Lung microvascular endothelial cell (primary cell): ENCODE measurements around the gene SIDT2. TPM values are rescaled to one million over a fixed set of nuclear protein-coding genes. Genes with fewer than 3 reads are reported as not detected.
A peak's percentile ranks its signal among the peaks of the same experiment; 100 is the strongest.
"Not testable (repeated sequence)": the region's sequence is repeated elsewhere in the genome, so short reads cannot be mapped to it uniquely, and the experiment has no call there.

Experiments
- DNase-seq, 2 donors: peaks; one replicate each; pipeline versions ENCODE4 v3.0.0 to v3.0.0-alpha.2; 2010; ENCODE audit warnings: low read depth in 2 of 2
- total RNA-seq: library from RNA; depleted of rRNA; stranded (reverse); fragments of >200 nt; gene quantifications from 2 replicates; pipeline ENCODE4 v1.2.1, GENCODE V29; 2014

SIDT2 gene
- total RNA-seq, 1 donor from 2014 or later = 8.9 TPM

DNA sequence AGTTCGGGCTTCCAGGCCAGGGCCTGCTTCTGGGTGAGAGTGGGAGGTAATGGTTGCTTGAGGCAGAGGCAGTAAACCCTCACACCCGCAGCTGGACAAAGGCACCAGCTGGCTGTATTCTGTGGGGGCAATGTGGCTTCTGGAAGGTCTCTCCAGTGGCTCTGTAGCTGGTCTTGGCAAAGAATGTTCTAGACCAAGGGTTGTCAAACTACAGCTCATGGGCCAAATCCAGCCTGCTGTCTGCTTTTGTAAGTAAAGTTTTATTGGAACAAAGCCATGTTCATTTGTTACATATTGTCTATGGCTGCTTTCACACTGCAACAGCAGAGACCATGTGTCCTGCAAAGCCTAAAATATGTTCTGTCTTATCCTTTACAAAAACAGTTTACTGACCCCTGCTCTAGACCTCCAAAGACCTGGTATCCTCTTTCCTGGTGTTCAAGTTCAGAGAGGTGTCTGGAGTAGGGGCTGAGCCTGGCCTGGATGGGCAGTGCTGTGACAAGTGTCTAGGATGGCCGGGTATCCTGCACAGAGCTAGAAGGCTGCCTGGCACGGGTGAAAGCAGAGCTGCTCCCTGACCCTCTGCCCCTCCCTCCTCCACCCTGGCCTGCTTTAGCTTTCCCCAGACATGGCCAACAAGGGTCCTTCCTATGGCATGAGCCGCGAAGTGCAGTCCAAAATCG is 24.0 kb downstream of the SIDT2 start:
- no peak for DNase-seq

DNA sequence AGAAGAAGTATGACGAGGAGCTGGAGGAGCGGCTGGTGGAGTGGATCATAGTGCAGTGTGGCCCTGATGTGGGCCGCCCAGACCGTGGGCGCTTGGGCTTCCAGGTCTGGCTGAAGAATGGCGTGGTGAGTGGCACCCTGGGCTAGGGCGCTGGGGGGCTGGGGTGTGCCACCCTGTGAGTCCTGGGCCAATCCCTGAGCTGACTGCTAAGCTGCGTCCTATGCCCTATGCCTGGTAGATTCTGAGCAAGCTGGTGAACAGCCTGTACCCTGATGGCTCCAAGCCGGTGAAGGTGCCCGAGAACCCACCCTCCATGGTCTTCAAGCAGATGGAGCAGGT is 24.5 kb downstream of the SIDT2 start:
- DNase-seq = no peak

DNA sequence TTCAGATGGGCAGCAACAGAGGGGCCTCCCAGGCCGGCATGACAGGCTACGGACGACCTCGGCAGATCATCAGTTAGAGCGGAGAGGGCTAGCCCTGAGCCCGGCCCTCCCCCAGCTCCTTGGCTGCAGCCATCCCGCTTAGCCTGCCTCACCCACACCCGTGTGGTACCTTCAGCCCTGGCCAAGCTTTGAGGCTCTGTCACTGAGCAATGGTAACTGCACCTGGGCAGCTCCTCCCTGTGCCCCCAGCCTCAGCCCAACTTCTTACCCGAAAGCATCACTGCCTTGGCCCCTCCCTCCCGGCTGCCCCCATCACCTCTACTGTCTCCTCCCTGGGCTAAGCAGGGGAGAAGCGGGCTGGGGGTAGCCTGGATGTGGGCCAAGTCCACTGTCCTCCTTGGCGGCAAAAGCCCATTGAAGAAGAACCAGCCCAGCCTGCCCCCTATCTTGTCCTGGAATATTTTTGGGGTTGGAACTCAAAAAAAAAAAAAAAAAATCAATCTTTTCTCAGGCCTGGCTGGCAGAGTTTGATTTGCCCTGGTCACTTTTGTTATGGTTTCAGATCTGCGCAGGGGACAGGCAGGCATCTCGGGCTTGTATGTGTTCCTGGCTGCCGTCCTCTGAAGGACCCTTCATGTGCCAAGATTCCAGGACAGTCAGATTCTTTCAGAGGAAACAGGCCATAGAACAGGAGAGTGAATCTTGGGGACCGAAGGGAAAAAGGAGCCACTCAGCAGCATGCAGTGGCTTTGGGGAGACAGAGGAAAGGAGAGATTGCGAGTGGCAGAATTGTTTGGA is 25.9 kb downstream of the SIDT2 start:
- DNase-seq = no peak

DNA sequence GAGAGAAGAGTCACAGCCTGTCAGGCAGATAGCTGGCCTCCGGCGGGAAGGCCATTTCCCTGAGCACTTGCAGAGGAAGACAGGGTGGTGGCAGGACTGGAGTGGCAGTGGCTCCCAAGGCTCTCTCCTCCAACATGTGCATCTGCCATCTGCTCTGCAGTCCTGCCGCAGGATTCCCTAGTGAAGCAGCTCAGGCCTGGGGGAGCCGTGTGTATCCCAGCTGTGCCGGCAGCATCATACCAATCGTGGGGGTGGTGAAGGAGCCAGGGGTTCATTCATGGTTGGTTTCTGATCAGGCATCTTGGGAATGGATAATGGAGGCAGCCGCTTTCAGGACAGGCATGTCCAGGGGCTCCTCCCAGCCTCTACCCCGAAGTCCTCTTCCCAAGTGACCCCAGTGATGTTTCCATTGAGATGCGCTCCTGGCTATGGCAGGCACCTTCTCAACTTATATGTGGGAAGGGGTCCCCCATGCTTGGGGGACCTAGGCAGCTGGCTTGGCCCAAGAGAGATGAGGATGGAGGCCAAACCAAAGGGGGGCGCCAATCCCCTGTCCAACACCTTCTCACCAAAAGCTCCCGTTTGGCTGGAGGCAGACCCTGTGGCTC is 26.8 kb downstream of the SIDT2 start:
- DNase-seq = no peak

DNA sequence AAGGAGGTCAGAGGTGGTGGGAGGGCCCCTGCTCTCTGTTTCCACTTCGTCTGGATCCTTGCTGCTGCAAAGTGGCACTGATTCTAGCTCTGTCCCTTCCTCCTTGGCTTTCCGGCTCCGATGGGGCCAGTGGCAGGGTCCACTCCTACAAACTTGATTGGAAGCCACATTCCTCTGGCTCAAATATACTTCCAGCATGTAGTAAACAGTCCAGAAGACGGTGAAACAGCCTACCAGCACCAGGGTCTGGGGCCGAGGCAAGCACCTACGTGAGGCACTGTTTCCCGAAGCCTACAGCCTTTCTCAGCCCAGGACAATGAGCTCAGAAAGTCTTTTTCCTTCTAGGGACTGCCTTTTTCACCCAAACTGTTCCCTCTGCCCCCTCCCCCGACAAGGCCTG is 27.6 kb downstream of the SIDT2 start:
- not testable (repeated sequence) for DNase-seq

DNA sequence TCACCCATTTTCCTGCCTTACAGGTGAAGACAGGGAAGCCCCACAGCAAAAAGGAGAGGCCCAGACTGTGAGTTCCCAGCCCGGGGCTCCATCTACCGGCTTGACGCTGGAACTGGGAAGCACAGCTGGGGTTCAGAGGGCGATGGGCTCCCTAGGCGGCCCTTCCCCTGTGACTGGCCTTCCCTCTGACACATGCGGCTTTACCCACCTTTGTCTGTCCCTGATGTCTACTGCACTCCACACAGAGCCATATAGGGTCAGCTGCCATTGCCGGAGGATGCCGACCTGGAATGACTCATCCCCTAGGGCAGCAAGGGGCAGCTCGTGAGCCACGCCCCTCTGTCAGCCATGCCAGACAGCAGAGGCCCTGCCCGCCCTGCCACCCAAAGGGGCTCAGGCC is 28.3 kb downstream of the SIDT2 start:
- DNase-seq = not testable (repeated sequence)

DNA sequence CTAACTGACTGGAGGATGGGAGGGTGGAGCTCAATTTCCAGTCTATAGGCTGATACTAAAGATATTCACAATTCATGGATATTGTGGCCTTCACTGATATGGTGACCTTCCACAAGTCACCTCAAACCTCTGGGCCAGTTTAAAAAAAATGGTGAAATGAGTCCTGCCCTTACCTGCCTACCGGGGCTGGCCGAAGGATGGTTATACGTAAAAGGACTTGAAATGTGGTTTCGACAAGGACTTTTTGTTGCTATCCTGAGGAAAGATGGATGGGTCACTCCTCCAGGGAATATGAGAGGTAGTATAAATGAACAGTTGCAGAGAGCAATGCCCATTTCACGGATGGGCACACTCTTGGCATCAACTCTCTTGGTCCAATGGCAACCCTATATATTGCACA is 28.9 kb downstream of the SIDT2 start:
- DNase-seq = not testable (repeated sequence)

DNA sequence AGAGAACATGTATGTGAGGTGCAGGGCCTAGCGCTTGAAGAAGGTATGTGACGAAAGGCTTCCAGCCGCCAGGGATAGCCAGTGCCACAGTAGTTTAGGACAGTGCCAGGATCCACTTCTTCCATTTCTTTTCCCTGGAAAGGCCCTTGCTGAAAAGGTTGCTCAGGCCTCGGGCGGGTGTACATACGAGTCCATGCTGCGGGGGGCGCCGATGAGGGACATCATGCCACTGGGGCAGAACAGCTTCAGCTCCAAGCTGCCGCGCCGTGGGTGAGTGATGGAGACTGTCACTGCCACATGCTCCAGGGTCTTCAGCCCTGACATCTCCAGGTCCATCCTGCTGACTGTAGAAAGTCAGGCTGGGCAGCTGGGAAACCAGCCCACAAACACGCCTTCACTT is 30.2 kb downstream of the SIDT2 start:
- DNase-seq = not testable (repeated sequence)

DNA sequence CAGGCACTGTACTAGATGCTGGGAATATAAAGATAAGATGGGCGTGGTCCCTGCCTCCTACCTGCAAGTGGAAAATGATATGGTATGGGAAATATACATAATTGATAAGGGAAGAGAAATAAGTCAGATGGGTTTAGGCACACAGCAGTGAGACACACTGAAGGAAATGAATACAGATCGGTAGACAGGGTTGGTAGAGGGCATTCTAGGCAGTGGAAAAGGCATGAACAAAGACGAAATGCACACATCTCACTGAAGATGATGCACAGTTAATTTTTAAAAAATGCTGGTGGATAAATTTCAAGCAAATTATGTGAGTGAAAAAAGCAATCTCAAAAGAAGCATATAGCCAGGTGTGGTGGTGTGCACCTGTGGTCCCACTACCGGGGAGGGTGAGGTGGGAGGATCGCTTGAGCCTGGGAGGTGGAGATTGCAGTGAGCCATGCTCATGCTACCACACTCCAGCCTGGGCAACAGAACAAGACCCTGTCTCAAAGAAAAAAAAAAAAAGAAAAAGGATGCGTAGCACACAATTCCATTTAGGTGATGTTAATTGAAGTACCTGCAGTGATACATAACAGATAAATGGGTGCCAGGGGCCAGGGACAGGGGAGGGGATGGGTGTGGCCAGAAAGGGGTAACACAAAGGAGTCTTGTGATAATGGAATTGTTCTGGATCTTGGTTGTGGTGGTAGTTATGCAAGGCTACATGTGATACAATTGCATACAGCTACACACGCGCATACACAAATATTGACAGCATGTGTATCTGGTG is 31.0 kb downstream of the SIDT2 start:
- not testable (repeated sequence) for DNase-seq

DNA sequence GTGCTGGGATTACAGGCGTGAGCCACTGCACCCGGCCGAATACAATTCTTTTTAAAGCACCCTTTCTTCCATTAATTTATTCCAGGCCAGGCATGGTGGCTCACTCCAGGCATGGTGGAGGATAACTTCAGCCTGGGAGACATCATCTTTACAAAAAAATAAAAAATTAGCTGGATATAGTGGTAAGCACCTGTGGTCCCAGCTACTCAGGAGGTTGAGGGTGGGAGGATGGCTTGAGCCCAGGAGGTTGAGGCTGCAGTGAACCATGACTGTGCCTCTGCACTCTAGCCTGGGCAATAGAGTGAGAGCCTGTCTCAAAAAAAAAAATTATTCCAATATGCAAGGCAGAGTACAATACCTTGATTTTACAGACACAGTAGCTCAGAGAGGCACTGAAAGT is 32.1 kb downstream of the SIDT2 start:
- DNase-seq = no peak

DNA sequence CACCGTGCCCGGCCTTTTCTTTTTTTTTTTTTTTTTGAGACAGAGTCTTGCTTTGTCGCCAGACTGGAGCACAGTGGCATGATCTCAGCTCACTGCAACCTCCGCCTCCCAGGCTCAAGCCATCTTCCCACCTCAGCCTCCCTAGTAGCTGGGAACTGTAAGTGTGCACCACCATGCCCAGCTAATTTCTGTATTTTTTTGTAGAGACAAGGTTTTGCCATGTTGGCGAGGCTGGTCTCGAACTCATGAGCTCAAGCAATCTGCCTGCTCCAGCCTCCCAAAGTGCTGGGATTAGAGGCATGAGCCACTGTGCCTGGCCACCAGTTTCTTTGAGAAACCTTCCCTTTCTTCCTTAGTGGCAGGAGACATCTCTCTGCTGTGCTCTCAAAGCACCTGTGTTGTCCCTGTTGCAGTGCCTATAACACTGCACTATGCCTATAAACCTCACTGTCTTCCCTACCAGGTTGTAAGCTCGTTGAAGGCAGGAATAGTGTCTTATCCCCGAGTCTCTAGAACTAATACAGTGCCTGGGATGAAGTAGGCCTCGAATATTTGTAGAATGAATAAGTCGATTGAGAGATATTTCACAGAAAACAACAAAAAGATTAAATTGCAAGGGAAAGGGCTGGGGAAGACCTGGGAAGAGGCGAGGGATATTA is 34.3 kb downstream of the SIDT2 start:
- DNase-seq = no peak

DNA sequence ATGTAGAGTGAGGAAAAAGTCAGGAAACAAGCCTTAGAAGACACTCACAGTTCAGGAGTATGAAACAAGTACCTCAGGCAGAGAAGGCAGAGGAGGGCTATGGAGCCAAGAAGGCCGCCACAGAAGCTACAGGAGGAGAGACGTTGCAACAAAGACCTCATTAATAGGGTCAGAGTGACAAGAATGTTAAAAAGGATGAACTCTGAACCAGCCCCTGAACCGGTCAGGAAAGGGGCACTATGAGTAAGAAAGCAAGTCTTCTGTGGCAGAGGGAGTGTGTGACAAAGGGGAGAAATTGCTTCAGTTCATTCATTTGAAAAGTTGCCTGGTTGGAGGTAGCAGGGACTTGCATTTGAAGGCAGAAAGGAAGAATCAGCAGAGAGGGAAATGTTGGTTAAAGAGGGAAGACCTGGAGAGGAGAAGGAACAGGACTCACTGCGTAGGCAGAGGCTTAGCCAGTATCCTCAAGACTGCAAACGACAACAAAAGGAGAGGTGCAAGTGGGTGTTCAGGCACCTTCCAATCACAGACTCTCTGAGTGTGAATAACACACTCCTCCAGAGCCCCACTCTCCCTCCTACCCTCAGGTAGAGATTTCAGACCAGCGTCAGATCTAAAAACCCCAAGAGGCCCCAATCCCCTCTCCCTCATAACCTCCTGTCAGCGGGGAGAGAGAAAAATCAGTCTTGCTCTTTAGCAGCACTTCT is 36.0 kb downstream of the SIDT2 start:
- DNase-seq = no peak

DNA sequence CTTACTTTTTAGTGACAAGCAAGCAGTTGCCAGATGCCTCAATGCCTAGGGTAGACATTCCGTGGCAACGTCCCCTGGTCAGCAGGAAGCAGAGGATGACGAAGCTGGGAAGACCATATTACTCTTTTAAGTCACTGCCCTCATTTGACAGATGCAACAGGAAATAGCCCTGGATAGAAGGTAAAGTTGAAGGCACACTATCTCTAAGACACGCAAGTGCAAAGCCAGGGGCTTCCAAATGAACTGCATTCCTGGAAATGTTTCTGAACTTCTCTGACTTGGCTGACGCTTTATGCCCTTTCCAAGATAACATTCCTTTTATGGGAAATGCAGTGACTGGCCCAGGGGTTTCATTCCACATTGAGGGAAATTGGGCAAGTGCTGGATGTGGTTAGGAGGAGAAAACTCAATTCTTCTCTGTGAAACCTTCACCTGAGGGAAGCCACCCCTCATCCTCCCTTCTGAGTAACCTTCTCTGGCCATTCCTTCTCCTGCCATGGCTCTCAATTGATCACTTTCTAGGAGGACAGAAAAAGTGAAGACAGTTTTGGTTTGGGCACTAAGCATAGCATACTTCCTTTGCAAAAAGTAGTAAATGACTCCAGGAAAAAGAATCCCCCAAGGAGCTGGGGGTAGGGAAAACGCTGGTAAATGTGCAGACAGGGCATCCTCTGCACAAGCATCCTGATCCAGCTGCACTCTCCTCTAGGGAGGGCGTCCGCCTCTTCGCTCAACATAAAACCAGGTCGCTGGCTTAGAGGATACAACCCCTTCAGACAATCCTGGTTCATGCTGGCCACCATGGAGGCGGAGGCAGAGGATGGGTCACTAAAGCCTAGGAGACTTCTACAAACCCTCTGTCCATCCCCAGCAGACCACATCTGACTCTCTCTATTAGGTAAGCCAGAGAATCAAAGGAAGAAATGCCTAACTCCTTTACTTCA is 38.9 kb downstream of the SIDT2 start:
- DNase-seq = peak in 1 of 2 donors; percentile 81

DNA sequence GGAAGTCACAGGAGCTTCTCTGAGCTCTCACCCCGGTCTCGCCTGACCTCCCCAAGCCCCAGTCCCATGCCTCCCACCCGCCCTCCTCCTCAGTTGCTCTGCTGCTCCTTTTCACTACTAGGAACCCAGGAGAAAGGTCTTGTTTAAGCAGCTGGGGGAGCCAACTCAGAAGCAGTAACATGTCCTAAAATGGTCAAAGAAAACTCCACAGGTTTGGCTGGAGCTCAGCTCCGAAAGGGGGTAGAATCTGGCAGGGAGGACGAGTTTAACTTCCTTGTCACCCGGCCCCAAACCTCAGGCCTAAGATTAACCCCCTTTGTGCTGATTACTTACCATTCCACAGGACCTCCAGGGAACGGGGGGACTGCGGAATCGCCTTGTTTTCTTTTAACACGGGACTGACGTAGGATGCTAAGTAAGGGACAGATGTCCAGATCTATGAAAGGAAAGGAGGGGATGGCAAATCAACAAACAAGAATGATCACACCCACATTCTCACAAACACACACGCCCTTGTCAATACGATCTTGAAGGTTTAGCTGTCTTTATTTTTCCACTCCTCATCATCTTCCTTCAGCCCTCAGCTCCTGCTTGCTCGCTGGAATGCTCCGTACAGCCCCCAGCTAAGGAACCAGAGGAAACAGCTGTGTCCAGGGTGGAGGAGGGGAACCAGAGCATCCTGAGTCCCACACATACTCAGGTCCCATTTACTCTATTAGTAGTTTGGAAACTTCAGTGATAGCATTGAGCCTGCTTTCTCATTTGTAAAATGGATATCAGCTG is 39.8 kb downstream of the SIDT2 start:
- peak in 1 of 2 donors; percentile 73 for DNase-seq

DNA sequence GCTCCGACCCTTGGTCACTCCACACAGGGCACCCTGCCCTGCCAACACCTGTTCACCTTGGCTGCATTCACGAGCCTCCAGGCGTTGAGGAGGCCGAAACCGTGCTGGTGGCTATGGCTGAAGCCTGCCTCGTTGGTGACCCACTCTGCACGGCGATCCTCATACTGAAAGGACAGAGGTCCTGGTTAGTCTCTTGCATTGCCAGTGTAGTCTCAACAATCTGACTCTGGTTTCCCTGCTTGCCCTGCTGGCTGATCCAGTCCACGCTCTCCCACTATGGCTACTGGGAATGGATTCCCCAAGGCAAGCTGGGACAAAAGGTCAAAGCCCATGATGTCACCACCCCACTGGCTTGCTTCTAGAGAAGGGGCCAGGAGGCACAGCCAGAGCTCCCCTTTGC is 40.5 kb downstream of the SIDT2 start:
- no peak for DNase-seq

DNA sequence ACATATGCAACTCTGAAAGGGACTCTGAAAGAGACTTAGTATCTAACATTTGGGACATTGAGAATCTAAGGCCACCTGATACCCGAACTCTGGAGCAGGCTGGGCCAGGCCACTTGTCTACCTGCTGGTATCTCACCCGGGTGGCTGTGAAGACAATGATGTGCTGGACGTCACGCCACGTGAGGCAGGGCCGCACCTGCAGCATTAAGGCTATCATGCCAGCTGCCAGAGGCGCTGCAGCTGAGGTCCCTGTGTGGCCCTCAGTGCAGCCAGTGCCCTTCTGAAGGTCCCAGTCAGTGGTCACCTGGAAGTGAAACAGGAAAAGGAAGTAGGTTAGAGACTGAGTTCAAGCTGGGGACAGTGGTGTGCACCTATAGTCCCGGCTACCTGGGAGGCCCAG is 40.9 kb downstream of the SIDT2 start:
- no peak for DNase-seq

DNA sequence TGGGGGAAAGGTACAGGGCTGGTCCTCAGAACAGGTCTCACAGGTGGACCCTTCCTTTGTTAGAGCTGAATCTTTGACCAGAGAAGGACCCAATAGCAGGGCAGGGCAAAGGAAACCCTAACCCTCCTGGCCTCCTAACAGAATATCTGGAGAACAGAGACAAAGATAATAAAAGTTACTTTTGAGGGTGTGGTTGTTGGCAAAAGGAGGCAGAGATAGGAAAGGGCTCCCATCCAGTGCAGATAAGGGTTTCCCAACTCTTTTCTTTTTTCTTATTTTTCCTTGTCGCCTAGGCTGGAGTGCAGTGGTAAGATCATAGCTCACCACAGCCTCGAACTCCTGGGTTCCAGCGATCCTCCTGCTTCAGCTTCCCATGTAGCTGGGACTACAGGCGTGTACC is 41.5 kb downstream of the SIDT2 start:
- no peak for DNase-seq

DNA sequence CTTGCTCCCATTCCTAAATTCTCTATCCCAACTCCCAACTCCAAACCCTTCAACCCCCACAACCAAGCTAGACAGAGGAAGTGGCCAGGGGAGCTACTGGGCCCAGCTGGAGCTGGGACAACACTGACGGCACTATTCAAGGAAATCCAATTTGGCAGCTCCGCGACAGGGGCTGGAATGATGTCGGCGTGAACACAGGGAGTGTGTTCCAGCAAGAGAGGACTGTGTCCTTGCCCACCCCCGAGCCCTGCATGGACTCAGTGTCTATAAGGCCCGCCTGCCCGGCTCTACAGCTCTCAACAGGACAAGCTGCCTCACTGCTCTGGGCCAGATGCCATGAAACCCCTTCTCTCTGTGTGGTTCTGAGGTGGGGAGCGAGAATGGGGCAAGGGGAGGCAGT is 42.0 kb downstream of the SIDT2 start:
- peak in 1 of 2 donors; percentile 46 for DNase-seq
